ENCODE data around the gene RPL10. TPM values are rescaled to one million over a fixed set of nuclear protein-coding genes. Genes with fewer than 3 reads are reported as not detected.

Gene RPL10
- total RNA-seq, 2 donors from 2014 or later: 1,953 to 2,194 TPM

GRCh38 chrX:154355776-154356140 lies 42.4 kb upstream of the RPL10 start:
- H3K36me3 Mint-ChIP-seq: no peaks in the 10 kb centered on the region
- H3K4me1 Mint-ChIP-seq (ENCODE audit: low read depth in 2 of 2): peaks cover 5 to 24% of the 10 kb centered on the region in 2 donors

GRCh38 chrX:154356596-154356995 lies 41.6 kb upstream of the RPL10 start:
- H3K4me3 Mint-ChIP-seq: peak overlapping the region; percentile 41
- DNase-seq (ENCODE audit: low spot score): no peak
- H3K9me3 Mint-ChIP-seq: no peaks in the 10 kb centered on the region
- peak overlapping the region in 1 of 2 donors; percentile 57 for H3K27ac Mint-ChIP-seq
- no peak for ATAC-seq
- H3K27me3 Mint-ChIP-seq: no peaks in the 10 kb centered on the region
- H3K4me1 Mint-ChIP-seq (ENCODE audit: low read depth in 2 of 2): peaks cover 5 to 22% of the 10 kb centered on the region in 2 donors
- H3K36me3 Mint-ChIP-seq: no peaks in the 10 kb centered on the region

More at GRCh38 chrX:154355776-154356140, 42.4 kb upstream of the RPL10 start:
- H3K9me3 Mint-ChIP-seq: no peaks in the 10 kb centered on the region
- ATAC-seq (no peak), DNase-seq (ENCODE audit: low spot score) (no peak)
- no peak overlapping the region for H3K4me3 Mint-ChIP-seq
- H3K27me3 Mint-ChIP-seq: no peaks in the 10 kb centered on the region
- no peak overlapping the region for H3K27ac Mint-ChIP-seq

- no peak overlapping the region for H3K4me3 Mint-ChIP-seq
- DNase-seq (ENCODE audit: low spot score) (no peak), ATAC-seq (no peak)
- no peaks in the 10 kb centered on the region for H3K36me3 Mint-ChIP-seq
- H3K27me3 Mint-ChIP-seq: no peaks in the 10 kb centered on the region
- H3K9me3 Mint-ChIP-seq: no peaks in the 10 kb centered on the region
- H3K4me1 Mint-ChIP-seq (ENCODE audit: low read depth in 2 of 2): peaks cover 5 to 17% of the 10 kb centered on the region in 2 donors
- H3K27ac Mint-ChIP-seq: no peak overlapping the region
These were observed 41.0 kb upstream of the RPL10 start for GRCh38 chrX:154357205-154357604.

GRCh38 chrX:154358011-154358410 lies 40.2 kb upstream of the RPL10 start:
- Mint-ChIP-seq H3K27me3 (no peaks in the 10 kb centered on the region), H3K27ac (no peak overlapping the region), H3K4me1 (ENCODE audit: low read depth in 2 of 2) (peaks cover 5 to 19% of the 10 kb centered on the region in 2 donors), H3K36me3 (no peaks in the 10 kb centered on the region), H3K9me3 (no peaks in the 10 kb centered on the region), H3K4me3 (no peak overlapping the region)
- ATAC-seq (no peak), DNase-seq (ENCODE audit: low spot score) (no peak)

GRCh38 chrX:154358829-154359228 lies 39.3 kb upstream of the RPL10 start:
- peaks cover 5 to 22% of the 10 kb centered on the region in 2 donors for H3K4me1 Mint-ChIP-seq (ENCODE audit: low read depth in 2 of 2)
- no peak for ATAC-seq
- DNase-seq (ENCODE audit: low spot score): no peak
- H3K9me3 Mint-ChIP-seq: no peaks in the 10 kb centered on the region
- no peaks in the 10 kb centered on the region for H3K36me3 Mint-ChIP-seq
- peak overlapping the region; percentile 44 for H3K4me3 Mint-ChIP-seq
- no peaks in the 10 kb centered on the region for H3K27me3 Mint-ChIP-seq
- peak overlapping the region in 1 of 2 donors; percentile 9 for H3K27ac Mint-ChIP-seq

- H3K27me3 Mint-ChIP-seq: no peaks in the 10 kb centered on the region
- H3K4me1 Mint-ChIP-seq (ENCODE audit: low read depth in 2 of 2): peaks cover 5 to 18% of the 10 kb centered on the region in 2 donors
- DNase-seq (ENCODE audit: low spot score): no peak
- H3K27ac Mint-ChIP-seq: no peak overlapping the region
- ATAC-seq: no peak
- H3K36me3 Mint-ChIP-seq: no peaks in the 10 kb centered on the region
- H3K9me3 Mint-ChIP-seq: no peaks in the 10 kb centered on the region
- no peak overlapping the region for H3K4me3 Mint-ChIP-seq
These were observed 38.6 kb upstream of the RPL10 start for GRCh38 chrX:154359362-154360154.

- no peak for ATAC-seq
- H3K4me3 Mint-ChIP-seq: no peak overlapping the region
- no peaks in the 10 kb centered on the region for H3K9me3 Mint-ChIP-seq
- no peaks in the 10 kb centered on the region for H3K36me3 Mint-ChIP-seq
- peaks cover 5 to 24% of the 10 kb centered on the region in 2 donors for H3K4me1 Mint-ChIP-seq (ENCODE audit: low read depth in 2 of 2)
- H3K27ac Mint-ChIP-seq: peak overlapping the region in 1 of 2 donors; percentile 10
- H3K27me3 Mint-ChIP-seq: no peaks in the 10 kb centered on the region
- DNase-seq (ENCODE audit: low spot score): no peak
These were observed 37.9 kb upstream of the RPL10 start for GRCh38 chrX:154360155-154360713.

- H3K36me3 Mint-ChIP-seq: no peaks in the 10 kb centered on the region
- H3K4me3 Mint-ChIP-seq: no peak overlapping the region
These were observed 36.0 kb upstream of the RPL10 start for GRCh38 chrX:154362085-154362742.

GRCh38 chrX:154363706-154364439 lies 34.3 kb upstream of the RPL10 start:
- Mint-ChIP-seq H3K36me3 (no peaks in the 10 kb centered on the region), H3K27me3 (no peaks in the 10 kb centered on the region), H3K4me3 (no peak overlapping the region), H3K4me1 (ENCODE audit: low read depth in 2 of 2) (peaks cover 7 to 34% of the 10 kb centered on the region in 2 donors), H3K9me3 (no peaks in the 10 kb centered on the region), H3K27ac (no peak overlapping the region)
- no peak for DNase-seq (ENCODE audit: low spot score)
- no peak for ATAC-seq

More at GRCh38 chrX:154362085-154362742, 36.0 kb upstream of the RPL10 start:
- ATAC-seq (no peak), DNase-seq (ENCODE audit: low spot score) (no peak)
- Mint-ChIP-seq H3K27ac (no peak overlapping the region), H3K9me3 (no peaks in the 10 kb centered on the region), H3K27me3 (no peaks in the 10 kb centered on the region), H3K4me1 (ENCODE audit: low read depth in 2 of 2) (peaks cover 5 to 32% of the 10 kb centered on the region in 2 donors)

- Mint-ChIP-seq H3K27ac (peak overlapping the region; percentile 46 to 53), H3K4me1 (ENCODE audit: low read depth in 2 of 2) (peaks cover 6 to 37% of the 10 kb centered on the region in 2 donors), H3K4me3 (peak overlapping the region; percentile 12), H3K36me3 (no peaks in the 10 kb centered on the region), H3K27me3 (no peaks in the 10 kb centered on the region), H3K9me3 (no peaks in the 10 kb centered on the region)
- no peak for ATAC-seq
- DNase-seq (ENCODE audit: low spot score): no peak
These were observed 33.1 kb upstream of the RPL10 start for GRCh38 chrX:154365052-154365600.

GRCh38 chrX:154365997-154366665 lies 32.0 kb upstream of the RPL10 start:
- no peaks in the 10 kb centered on the region for H3K27me3 Mint-ChIP-seq
- no peaks in the 10 kb centered on the region for H3K36me3 Mint-ChIP-seq
- ATAC-seq: no peak
- peaks cover 6 to 36% of the 10 kb centered on the region in 2 donors for H3K4me1 Mint-ChIP-seq (ENCODE audit: low read depth in 2 of 2)
- H3K4me3 Mint-ChIP-seq: peak overlapping the region; percentile 39
- H3K9me3 Mint-ChIP-seq: no peaks in the 10 kb centered on the region
- no peak for DNase-seq (ENCODE audit: low spot score)
- peak overlapping the region; percentile 49 to 66 for H3K27ac Mint-ChIP-seq

- peak overlapping the region; percentile 49 to 66 for H3K27ac Mint-ChIP-seq
- H3K36me3 Mint-ChIP-seq: no peaks in the 10 kb centered on the region
- ATAC-seq: no peak
These were observed 31.5 kb upstream of the RPL10 start for GRCh38 chrX:154366666-154367055.

More at GRCh38 chrX:154366666-154367055, 31.5 kb upstream of the RPL10 start:
- Mint-ChIP-seq H3K4me3 (no peak overlapping the region), H3K9me3 (no peaks in the 10 kb centered on the region), H3K4me1 (ENCODE audit: low read depth in 2 of 2) (peaks cover 6 to 37% of the 10 kb centered on the region in 2 donors), H3K27me3 (no peaks in the 10 kb centered on the region)
- no peak for DNase-seq (ENCODE audit: low spot score)

All from natural killer cell treated with Interleukin-12 subunit alpha and Interleukin-12 subunit beta and Interleukin-15 and Interleukin-18, amount 100 ng/mL, for 72 hours (primary cell).